Muscle of arm (tissue), 14 donors: Measurements from ENCODE around the gene MTMR6. TPM values are rescaled to one million over a fixed set of nuclear protein-coding genes. Genes with fewer than 3 reads are reported as not detected.
"Not testable (repeated sequence)": the region's sequence is repeated elsewhere in the genome, so short reads cannot be mapped to it uniquely, and the experiment has no call there.

Experiments
- DNase-seq: peaks from one replicate; pipeline ENCODE4 v3.0.0-alpha.2; 2013
- long read RNA-seq, 11 donors: transcript quantifications; one replicate each; lab custom pipeline, GENCODE V29; 2026
- polyA plus RNA-seq, 12 donors: library from polyadenylated mRNA; unstranded; fragments of 120-200 nt; gene quantifications; one replicate each; pipeline ENCODE4 v1.2.1, GENCODE V29; 2013; ENCODE audit not compliant: insufficient read length in 12 of 12

The MTMR6 gene
- 10 to 100 TPM in 10 of 12 donors, 1 to 10 TPM in 1, not detected in 1; 10.0 to 16.1 (median 14.2) TPM for polyA plus RNA-seq
- long read RNA-seq, donor 1, full-length matches to known transcripts = 1 of 1 reads
- long read RNA-seq, donor 1, partial matches to known transcripts = 0 of 1 reads
- long read RNA-seq, donor 1, other reads (novel, unspliced or antisense) = 0 of 1 reads
- long read RNA-seq, donor 2, full-length matches to known transcripts = 7 of 7 reads
- long read RNA-seq, donor 2, partial matches to known transcripts = 0 of 7 reads
- long read RNA-seq, donor 2, other reads (novel, unspliced or antisense) = 0 of 7 reads
- long read RNA-seq, donor 3, full-length matches to known transcripts = 1 of 1 reads
- long read RNA-seq, donor 3, partial matches to known transcripts = 0 of 1 reads
- long read RNA-seq, donor 3, other reads (novel, unspliced or antisense) = 0 of 1 reads
- long read RNA-seq, donor 4, full-length matches to known transcripts = 3 of 3 reads
- long read RNA-seq, donor 4, partial matches to known transcripts = 0 of 3 reads
- long read RNA-seq, donor 4, other reads (novel, unspliced or antisense) = 0 of 3 reads
- long read RNA-seq, donor 5, full-length matches to known transcripts = 4 of 47 reads
- long read RNA-seq, donor 5, partial matches to known transcripts = 37 of 47 reads
- long read RNA-seq, donor 5, other reads (novel, unspliced or antisense) = 6 of 47 reads
- long read RNA-seq, donor 6, full-length matches to known transcripts = 2 of 2 reads
- long read RNA-seq, donor 6, partial matches to known transcripts = 0 of 2 reads
- long read RNA-seq, donor 6, other reads (novel, unspliced or antisense) = 0 of 2 reads
- long read RNA-seq, donor 7 = 0 reads
- long read RNA-seq, donor 8, full-length matches to known transcripts = 1 of 13 reads
- long read RNA-seq, donor 8, partial matches to known transcripts = 12 of 13 reads
- long read RNA-seq, donor 8, other reads (novel, unspliced or antisense) = 0 of 13 reads
- long read RNA-seq, donor 9, full-length matches to known transcripts = 2 of 2 reads
- long read RNA-seq, donor 9, partial matches to known transcripts = 0 of 2 reads
- long read RNA-seq, donor 9, other reads (novel, unspliced or antisense) = 0 of 2 reads
- long read RNA-seq, donor 10, full-length matches to known transcripts = 2 of 2 reads
- long read RNA-seq, donor 10, partial matches to known transcripts = 0 of 2 reads
- long read RNA-seq, donor 10, other reads (novel, unspliced or antisense) = 0 of 2 reads
- long read RNA-seq, donor 11, full-length matches to known transcripts = 1 of 1 reads
- long read RNA-seq, donor 11, partial matches to known transcripts = 0 of 1 reads
- long read RNA-seq, donor 11, other reads (novel, unspliced or antisense) = 0 of 1 reads

- peak; percentile 87 for DNase-seq
Measured at GRCh38 chr13:25286969-25287961, at the start of gene MTMR6. Gene MTMR6, minus strand, starts transcription at chr13:25287488. Its CDS starts 241 bp downstream, at chr13:25287247.

GRCh38 chr13:25335856-25336255 lies 48.6 kb upstream of the MTMR6 start:
- no peak for DNase-seq

GRCh38 chr13:25330541-25330940 lies 43.3 kb upstream of the MTMR6 start:
- no peak for DNase-seq

GRCh38 chr13:25329706-25330105 lies 42.4 kb upstream of the MTMR6 start:
- DNase-seq = no peak

- no peak for DNase-seq
Measured at GRCh38 chr13:25324100-25324499, 36.8 kb upstream of the MTMR6 start.

GRCh38 chr13:25319771-25320170 lies 32.5 kb upstream of the MTMR6 start:
- no peak for DNase-seq

GRCh38 chr13:25318946-25319345 lies 31.7 kb upstream of the MTMR6 start:
- not testable (repeated sequence) for DNase-seq

GRCh38 chr13:25310891-25311290 lies 23.6 kb upstream of the MTMR6 start:
- no peak for DNase-seq

- no peak for DNase-seq
Measured at GRCh38 chr13:25306671-25307464, 19.6 kb upstream of the MTMR6 start.

GRCh38 chr13:25302121-25302520 lies 14.8 kb upstream of the MTMR6 start:
- DNase-seq = no peak

- DNase-seq = peak; percentile 97
Measured at GRCh38 chr13:25301347-25302113, 14.2 kb upstream of the MTMR6 start, which contains the start of gene NUP58. Gene NUP58, plus strand, starts transcription at chr13:25301625. Its CDS starts 149 bp downstream, at chr13:25301774.

- no peak for DNase-seq
Measured at GRCh38 chr13:25300861-25301346, 13.6 kb upstream of the MTMR6 start.

GRCh38 chr13:25295701-25296100 lies 8.4 kb upstream of the MTMR6 start:
- DNase-seq = no peak

GRCh38 chr13:25295228-25295627 lies 7.9 kb upstream of the MTMR6 start:
- DNase-seq = no peak

GRCh38 chr13:25292301-25292700 lies 5.0 kb upstream of the MTMR6 start:
- no peak for DNase-seq

GRCh38 chr13:25291691-25292090 lies 4.4 kb upstream of the MTMR6 start:
- no peak for DNase-seq

- no peak for DNase-seq
Measured at GRCh38 chr13:25288966-25289365, 1.7 kb upstream of the MTMR6 start.

GRCh38 chr13:25286308-25286968 lies 850 bp downstream of the MTMR6 start:
- DNase-seq = peak; percentile 48
